Epithelial cell of esophagus (primary cell): ENCODE data around the gene ACSF2.

Experiments used
- DNase-seq: peaks from one replicate; pipeline ENCODE4 v3.0.0; 2010; ENCODE audit warnings: low read depth
- H3K4me3 ChIP-seq: 2 replicates; pipeline ENCODE4 v1.5.1; 2011; ENCODE audit warnings: mild to moderate bottlenecking, low read length, control low read depth
- TF ChIP-seq, protein P1 (sequence below): IDR thresholded peaks from 2 replicates; pipeline ENCODE4 v1.5.1; 2011; ENCODE audit warnings: low read depth, mild to moderate bottlenecking, low read length, control low read depth, inconsistent platforms; ENCODE audit not compliant: insufficient read depth; ENCODE audit errors: missing control alignments

ACSF2 gene

DNA sequence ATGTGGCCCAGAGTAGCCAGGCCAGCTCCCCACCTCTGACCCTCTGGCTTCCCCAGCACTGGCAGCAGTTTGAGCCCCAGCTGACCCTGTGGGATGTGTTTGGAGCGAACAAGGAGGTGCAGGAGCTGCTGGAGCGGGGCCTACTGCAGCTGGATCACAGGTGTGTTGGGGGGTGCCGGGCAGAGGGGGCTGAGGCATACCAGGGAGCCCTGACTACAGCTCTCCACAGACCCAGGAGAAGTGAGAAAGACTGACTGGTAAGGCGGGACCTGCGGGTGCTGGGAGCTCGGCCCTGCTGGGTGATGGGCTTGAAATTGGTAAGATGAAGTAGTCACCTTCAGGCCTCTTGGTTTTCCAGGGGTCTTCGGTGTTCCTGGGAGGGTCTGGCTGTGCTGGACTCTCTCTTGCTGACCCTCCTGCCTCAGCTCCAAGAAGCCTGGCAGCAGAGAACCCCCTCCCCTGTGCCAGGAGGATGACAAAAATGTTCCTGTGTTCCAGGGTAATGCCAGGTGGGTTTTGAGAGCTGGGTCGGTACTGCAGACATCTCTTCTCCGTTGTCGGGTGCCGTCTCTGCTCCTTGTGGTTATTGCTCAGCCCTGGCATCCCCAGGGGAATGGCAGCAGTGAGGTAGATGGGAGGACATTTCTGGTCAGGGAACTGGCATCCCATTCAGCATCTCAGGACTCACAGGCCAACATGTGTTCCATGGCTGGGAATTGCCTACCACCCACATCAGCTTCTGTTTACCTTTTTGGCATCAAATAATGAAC is 58.6 kb downstream of the ACSF2 start:
- H3K4me3 ChIP-seq, result no peak overlapping the region
- DNase-seq, result no peak

DNA sequence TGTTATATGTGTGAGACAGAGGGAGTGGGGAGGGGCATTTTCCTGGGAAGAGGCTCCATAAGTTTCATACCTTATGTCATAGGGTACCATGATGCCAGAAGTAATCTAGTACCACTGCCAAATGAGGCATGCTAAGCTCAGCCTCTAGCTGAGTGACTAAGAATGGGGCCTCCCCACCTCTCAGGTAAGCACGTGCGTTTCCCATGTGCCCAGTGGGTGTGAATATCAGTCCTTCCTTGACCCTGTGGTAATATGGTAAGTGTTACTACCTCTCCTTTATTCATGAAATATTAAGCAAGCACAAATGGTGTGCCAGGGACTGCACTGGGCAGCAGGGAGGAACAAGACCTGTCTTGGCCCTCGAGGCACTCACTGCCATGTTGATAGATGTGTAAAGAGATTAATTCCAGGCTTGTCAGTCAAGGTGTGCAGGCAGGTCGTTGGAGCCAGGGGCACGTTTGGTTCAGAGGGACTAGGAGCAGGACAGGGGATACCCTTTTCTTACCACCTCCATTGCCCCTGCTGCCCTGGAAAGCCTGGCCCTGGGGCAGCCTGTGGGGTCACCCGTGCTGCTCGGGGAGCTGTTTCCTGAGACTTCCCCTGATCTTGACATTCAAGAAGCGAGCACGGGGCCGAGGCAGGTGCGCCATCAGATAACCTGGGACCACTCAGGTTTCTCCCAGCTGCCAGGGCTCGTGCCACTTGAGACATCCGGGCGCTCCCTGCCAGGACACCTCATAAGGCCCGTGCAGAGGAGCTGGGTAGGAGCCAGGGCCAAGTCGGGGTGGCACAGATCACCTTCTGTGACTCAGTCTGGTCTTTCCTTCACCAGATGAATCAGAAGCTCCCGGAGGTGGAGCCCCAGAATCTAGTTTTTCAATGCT is 61.4 kb downstream of the ACSF2 start:
- DNase-seq, result peak; percentile 95
- TF ChIP-seq, protein P1, sequence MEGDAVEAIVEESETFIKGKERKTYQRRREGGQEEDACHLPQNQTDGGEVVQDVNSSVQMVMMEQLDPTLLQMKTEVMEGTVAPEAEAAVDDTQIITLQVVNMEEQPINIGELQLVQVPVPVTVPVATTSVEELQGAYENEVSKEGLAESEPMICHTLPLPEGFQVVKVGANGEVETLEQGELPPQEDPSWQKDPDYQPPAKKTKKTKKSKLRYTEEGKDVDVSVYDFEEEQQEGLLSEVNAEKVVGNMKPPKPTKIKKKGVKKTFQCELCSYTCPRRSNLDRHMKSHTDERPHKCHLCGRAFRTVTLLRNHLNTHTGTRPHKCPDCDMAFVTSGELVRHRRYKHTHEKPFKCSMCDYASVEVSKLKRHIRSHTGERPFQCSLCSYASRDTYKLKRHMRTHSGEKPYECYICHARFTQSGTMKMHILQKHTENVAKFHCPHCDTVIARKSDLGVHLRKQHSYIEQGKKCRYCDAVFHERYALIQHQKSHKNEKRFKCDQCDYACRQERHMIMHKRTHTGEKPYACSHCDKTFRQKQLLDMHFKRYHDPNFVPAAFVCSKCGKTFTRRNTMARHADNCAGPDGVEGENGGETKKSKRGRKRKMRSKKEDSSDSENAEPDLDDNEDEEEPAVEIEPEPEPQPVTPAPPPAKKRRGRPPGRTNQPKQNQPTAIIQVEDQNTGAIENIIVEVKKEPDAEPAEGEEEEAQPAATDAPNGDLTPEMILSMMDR, result no peak

More for the DNA sequence above, 58.6 kb downstream of the ACSF2 start:
- TF ChIP-seq, protein P1, result no peak

DNA sequence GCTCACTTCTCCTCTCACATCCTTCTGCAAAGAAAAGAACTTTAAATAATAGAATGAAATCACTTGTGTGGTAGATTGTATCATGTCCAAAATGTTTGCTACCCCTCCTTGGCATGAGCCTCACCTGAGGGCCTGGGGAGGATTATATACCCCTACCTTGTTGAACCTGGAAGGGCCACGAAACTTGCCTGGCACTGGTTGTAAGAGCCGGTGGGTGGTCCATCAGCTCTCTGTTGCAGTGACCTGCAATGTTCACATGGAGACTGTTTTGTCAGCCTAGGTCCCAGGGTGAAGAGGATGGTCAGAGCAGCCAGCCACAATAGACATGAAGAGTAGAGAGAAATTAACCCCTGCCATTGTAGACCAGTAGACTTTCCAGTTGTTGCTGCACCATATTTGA is 62.9 kb downstream of the ACSF2 start:
- TF ChIP-seq, protein P1, result no peak
- no peak overlapping the region for H3K4me3 ChIP-seq
- no peak for DNase-seq

More for the DNA sequence above, 61.4 kb downstream of the ACSF2 start:
- no peak overlapping the region for H3K4me3 ChIP-seq

DNA sequence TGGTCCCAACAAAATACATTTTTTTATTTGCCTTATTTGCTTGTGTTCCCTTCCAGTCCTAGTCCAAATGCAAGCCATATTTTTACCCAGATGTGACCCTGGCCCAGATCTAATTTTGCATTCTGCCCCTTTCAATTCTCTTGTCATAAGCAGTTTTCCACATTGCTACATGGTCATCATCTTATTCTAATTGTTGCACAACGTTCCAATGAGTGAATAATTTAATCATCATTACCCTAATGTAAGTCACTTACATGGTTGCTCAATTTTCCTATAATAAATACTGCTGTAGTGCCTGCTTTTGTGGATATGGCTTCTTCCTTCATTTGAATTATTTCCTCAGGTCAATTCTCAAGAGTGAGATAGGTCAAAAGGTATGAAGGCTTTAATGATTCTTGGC is 65.5 kb downstream of the ACSF2 start:
- TF ChIP-seq, protein P1, result no peak
- DNase-seq, result peak; percentile 73
- H3K4me3 ChIP-seq, result no peak overlapping the region

DNA sequence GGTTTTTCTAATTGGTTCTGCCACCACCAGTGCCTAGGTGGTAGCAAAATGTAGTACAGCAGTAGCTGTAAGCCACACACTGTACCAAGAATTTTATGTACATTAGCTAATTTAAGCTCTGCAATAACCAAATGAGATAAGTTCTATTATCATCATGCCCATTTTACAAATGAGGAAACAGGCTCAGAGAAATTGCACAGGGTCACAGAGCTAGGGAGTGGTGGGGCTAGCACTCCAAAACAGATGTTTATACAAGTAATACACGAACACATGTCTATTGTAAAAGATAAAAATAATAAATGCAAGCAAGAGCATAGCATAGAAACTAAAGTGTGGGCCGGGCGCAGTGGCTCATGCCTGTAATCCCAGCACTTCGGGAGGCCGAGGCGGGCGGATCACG is 66.2 kb downstream of the ACSF2 start:
- TF ChIP-seq, protein P1, result no peak
- H3K4me3 ChIP-seq, result no peak overlapping the region
- no peak for DNase-seq

DNA sequence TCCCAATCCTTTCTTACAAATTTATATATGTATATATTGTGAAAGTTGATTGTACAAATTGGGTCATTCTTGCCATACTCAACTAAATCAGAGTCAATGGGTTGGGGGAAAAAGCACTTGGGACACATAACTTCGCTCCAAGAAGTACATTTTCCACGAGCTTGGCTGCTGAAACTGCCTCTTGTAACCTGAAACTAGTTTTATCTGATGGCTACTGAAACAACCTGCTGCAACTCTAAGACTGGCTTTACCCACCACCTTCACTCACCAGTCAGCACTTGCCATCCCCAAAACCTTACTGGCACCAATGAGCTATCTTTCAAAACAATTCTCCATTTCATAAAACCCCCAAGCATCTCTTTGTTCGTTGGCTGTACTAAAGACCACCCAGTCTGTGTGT is 67.7 kb downstream of the ACSF2 start:
- no peak for DNase-seq
- TF ChIP-seq, protein P1, result no peak
- no peak overlapping the region for H3K4me3 ChIP-seq
